IMR-90 (cell line): Measurements from ENCODE around the gene H2BW2.

Experiments used
- CTCF ChIP-seq: conservative IDR thresholded peaks from 2 replicates; pipeline ENCODE4 v1.5.1; 2012; ENCODE audit warnings: mild to moderate bottlenecking, low read depth, low read length, improper control_type of control experiment
- MAZ ChIP-seq: IDR thresholded peaks from 2 replicates; pipeline ENCODE4 v1.6.1; 2012; ENCODE audit warnings: low read depth, mild to moderate bottlenecking, low read length, improper control_type of control experiment, moderate library complexity, borderline replicate concordance
- MXI1 ChIP-seq: IDR thresholded peaks from 2 replicates; pipeline ENCODE4 v1.6.1; 2012; ENCODE audit warnings: low read depth, mild to moderate bottlenecking, low read length, moderate library complexity, borderline replicate concordance
- POLR2A ChIP-seq: IDR thresholded peaks from 2 replicates; pipeline ENCODE4 v1.6.1; 2012; ENCODE audit warnings: mild to moderate bottlenecking, low read depth, low read length
- RAD21 ChIP-seq: IDR thresholded peaks from 2 replicates; pipeline ENCODE4 v1.6.1; 2012; ENCODE audit warnings: low read length, improper control_type of control experiment
- SMC3 ChIP-seq: fragments of 150-350 bp; IDR thresholded peaks from 2 replicates; pipeline ENCODE4 v1.6.1; 2016; ENCODE audit warnings: low read depth, mild to moderate bottlenecking, antibody characterized with exemption, low read length, moderate library complexity

- no peak for TF ChIP-seq CTCF
- TF ChIP-seq POLR2A = no peak
- TF ChIP-seq MAZ = no peak
- TF ChIP-seq MXI1 = no peak
- no peak for TF ChIP-seq RAD21
- no peak for TF ChIP-seq SMC3
Observed at GRCh38 chrX:104013606-104014005, 26.1 kb upstream of the H2BW2 start, which contains the start of gene H2BW1.
